Choroid plexus epithelial cell (primary cell): ENCODE measurements around the gene CLTCL1.

ENCODE experiments used
- DNase-seq: peaks from one replicate; pipeline ENCODE4 v3.0.0-alpha.2; 2010; ENCODE audit warnings: low read depth
- H3K4me3 ChIP-seq: 2 replicates; pipeline ENCODE4 v1.5.1; 2011; ENCODE audit warnings: low read depth, mild to moderate bottlenecking, control low read depth, low read length, moderate library complexity
- TF ChIP-seq, protein P1 (sequence below): conservative IDR thresholded peaks from 2 replicates; pipeline ENCODE4 v1.5.1; 2011; ENCODE audit warnings: low read depth, mild to moderate bottlenecking, control low read depth, inconsistent platforms, low read length, moderate library complexity

Gene CLTCL1

DNA sequence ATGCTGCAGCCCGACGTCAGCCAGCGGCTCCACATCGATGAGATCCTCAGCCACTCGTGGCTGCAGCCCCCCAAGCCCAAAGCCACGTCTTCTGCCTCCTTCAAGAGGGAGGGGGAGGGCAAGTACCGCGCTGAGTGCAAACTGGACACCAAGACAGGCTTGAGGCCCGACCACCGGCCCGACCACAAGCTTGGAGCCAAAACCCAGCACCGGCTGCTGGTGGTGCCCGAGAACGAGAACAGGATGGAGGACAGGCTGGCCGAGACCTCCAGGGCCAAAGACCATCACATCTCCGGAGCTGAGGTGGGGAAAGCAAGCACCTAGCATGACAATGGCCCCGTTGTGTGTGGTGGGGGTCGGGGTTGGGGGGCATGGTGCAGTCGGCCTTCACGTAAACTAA lies 159.4 kb downstream of the CLTCL1 start:
- no peak overlapping the region for H3K4me3 ChIP-seq
- TF ChIP-seq, protein P1, sequence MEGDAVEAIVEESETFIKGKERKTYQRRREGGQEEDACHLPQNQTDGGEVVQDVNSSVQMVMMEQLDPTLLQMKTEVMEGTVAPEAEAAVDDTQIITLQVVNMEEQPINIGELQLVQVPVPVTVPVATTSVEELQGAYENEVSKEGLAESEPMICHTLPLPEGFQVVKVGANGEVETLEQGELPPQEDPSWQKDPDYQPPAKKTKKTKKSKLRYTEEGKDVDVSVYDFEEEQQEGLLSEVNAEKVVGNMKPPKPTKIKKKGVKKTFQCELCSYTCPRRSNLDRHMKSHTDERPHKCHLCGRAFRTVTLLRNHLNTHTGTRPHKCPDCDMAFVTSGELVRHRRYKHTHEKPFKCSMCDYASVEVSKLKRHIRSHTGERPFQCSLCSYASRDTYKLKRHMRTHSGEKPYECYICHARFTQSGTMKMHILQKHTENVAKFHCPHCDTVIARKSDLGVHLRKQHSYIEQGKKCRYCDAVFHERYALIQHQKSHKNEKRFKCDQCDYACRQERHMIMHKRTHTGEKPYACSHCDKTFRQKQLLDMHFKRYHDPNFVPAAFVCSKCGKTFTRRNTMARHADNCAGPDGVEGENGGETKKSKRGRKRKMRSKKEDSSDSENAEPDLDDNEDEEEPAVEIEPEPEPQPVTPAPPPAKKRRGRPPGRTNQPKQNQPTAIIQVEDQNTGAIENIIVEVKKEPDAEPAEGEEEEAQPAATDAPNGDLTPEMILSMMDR = no peak
- no peak for DNase-seq

DNA sequence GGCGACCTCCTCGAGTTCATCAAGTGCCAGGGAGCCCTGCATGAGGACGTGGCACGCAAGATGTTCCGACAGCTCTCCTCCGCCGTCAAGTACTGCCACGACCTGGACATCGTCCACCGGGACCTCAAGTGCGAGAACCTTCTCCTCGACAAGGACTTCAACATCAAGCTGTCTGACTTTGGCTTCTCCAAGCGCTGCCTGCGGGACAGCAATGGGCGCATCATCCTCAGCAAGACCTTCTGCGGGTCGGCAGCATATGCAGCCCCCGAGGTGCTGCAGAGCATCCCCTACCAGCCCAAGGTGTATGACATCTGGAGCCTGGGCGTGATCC lies 159.9 kb downstream of the CLTCL1 start:
- TF ChIP-seq, protein P1 = no peak
- no peak for DNase-seq
- H3K4me3 ChIP-seq = no peak overlapping the region

DNA sequence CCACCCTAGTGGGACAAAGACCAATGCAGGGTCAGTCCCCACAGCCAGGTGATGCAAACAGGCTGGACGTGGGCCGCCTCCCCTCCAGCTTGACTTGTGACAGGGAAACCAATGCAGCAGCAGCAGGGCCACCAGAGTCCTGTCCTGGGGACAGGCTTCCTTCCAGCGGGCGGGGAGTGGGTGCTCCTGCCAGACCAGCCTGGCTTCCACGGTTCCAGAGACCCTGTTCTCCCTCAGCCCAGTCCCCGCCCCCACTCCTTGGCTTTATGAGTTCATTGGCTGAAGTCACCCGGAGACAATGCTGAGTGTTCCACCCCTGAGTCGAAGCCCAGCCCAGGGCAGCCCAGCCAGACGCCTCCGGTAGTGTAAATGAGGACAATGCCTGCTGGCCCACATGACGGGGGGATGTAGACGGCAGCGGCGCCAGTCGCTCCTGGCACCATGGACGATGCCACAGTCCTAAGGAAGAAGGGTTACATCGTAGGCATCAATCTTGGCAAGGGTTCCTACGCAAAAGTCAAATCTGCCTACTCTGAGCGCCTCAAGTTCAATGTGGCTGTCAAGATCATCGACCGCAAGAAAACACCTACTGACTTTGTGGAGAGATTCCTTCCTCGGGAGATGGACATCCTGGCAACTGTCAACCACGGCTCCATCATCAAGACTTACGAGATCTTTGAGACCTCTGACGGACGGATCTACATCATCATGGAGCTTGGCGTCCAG lies 160.4 kb downstream of the CLTCL1 start, which contains the start of gene TSSK2:
Gene TSSK2, plus strand, starts transcription at position 350 of the 726 bp plus-strand sequence. Its CDS starts 92 bp downstream, at position 442.
- no peak for DNase-seq
- no peak within 1 kb of the TSS for H3K4me3 ChIP-seq
- TF ChIP-seq, protein P1 = no peak

DNA sequence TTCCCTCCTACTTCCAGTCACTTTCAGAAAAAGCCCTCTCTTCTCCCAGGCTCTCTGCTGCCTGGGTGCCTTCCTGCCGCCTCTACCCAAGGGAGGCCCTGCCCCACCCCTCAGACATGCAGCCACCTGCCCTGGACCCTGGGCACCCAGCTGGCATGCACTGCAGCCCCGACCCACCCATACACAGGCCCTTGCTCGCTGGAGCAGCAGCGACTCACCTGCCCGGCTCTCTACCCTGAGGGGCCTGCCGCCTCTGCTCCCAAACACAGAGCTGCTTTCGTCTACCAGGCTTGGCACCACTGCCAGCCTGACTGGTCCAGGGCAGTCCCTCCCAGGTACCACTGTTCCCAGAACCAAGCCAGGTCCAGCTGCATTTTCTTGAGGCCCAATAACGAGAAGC lies 161.6 kb downstream of the CLTCL1 start:
- no peak for DNase-seq
- TF ChIP-seq, protein P1 = no peak
- H3K4me3 ChIP-seq = no peak overlapping the region
